Left renal pelvis (tissue), 4 donors: ENCODE results near the gene PSD. TPM values are rescaled to one million over a fixed set of nuclear protein-coding genes. Genes with fewer than 3 reads are reported as not detected.

Experiments
- polyA plus RNA-seq, 4 donors: library from polyadenylated mRNA; unstranded; fragments of 120-200 nt; gene quantifications; one replicate each; pipeline ENCODE4 v1.2.1, GENCODE V29; 2013; ENCODE audit not compliant: insufficient read length in 4 of 4

The PSD gene
- polyA plus RNA-seq, 4 donors, result 7.0 to 16.4 (median 11.0) TPM

Other genes with a start within 250 kb of the PSD start
- gene ELOVL3, start 192.5 kb downstream of the PSD start, polyA plus RNA-seq, result 1 to 10 TPM; 2.2 to 3.3 (median 2.3) TPM
- gene PITX3, start 177.3 kb downstream of the PSD start, polyA plus RNA-seq, result 1 to 10 TPM in 1 of 4 donors, under 1 TPM in 3; 0.34 to 1.2 (median 0.72) TPM
- gene GBF1, start 173.3 kb downstream of the PSD start, polyA plus RNA-seq, result 10 to 100 TPM; 42.3 to 53.4 (median 50.3) TPM
- gene NFKB2, start 23.1 kb downstream of the PSD start, polyA plus RNA-seq, result 10 to 100 TPM; 16.9 to 25.9 (median 21.3) TPM
- gene FBXL15, start 2.1 kb upstream of the PSD start, polyA plus RNA-seq, result 10 to 100 TPM in 1 of 4 donors, 1 to 10 TPM in 3; 5.3 to 13.5 (median 7.1) TPM
- gene CUEDC2, start 13.8 kb upstream of the PSD start, polyA plus RNA-seq, result 10 to 100 TPM; 62.7 to 89.6 (median 77.5) TPM
- gene C10orf95, start 32.8 kb upstream of the PSD start, polyA plus RNA-seq, result 1 to 10 TPM in 2 of 4 donors, under 1 TPM in 1, not detected in 1; 0.37 to 2.3 (median 1.0) TPM
- gene ACTR1A, start 83.9 kb upstream of the PSD start, polyA plus RNA-seq, result 10 to 100 TPM; 80.6 to 92.0 (median 89.2) TPM
- gene SUFU, start 85.2 kb upstream of the PSD start, polyA plus RNA-seq, result 10 to 100 TPM; 24.0 to 28.7 (median 27.6) TPM
- gene TRIM8, start 225.7 kb upstream of the PSD start, polyA plus RNA-seq, result 100 to 1,000 TPM in 3 of 4 donors, 10 to 100 TPM in 1; 76.9 to 146 (median 129) TPM